Immature natural killer cell (primary cell): Measurements from ENCODE around the gene ANXA6. TPM values are rescaled to one million over a fixed set of nuclear protein-coding genes. Genes with fewer than 3 reads are reported as not detected.
A peak's percentile ranks its signal among the peaks of the same experiment; 100 is the strongest.

ENCODE experiments used
- DNase-seq, 3 donors: peaks; one replicate each; pipeline ENCODE4 v3.0.0; 2022; ENCODE audit warnings: mixed read lengths in 1 of 3
- H3K27ac Mint-ChIP-seq, 6 donors: one replicate each; pipeline ENCODE4 v1.8.0; 2020; ENCODE audit warnings: mixed read lengths in 6 of 6, mild to moderate bottlenecking in 5 of 6, inconsistent platforms in 4 of 6, moderate library complexity in 3 of 6
- H3K27me3 Mint-ChIP-seq, 3 donors: one replicate each; pipeline ENCODE4 v1.8.0; 2020 to 2021; ENCODE audit warnings: low read depth in 3 of 3, mild to moderate bottlenecking in 3 of 3, mixed read lengths in 3 of 3, moderate library complexity in 3 of 3, inconsistent platforms in 1 of 3
- H3K36me3 Mint-ChIP-seq, 3 donors: one replicate each; pipeline ENCODE4 v1.8.0; 2020; ENCODE audit warnings: mixed read lengths in 3 of 3, inconsistent platforms in 2 of 3, mild to moderate bottlenecking in 2 of 3
- H3K4me1 Mint-ChIP-seq, 2 donors: one replicate each; pipeline ENCODE4 v1.8.0; 2020; ENCODE audit warnings: inconsistent platforms in 2 of 2, mild to moderate bottlenecking in 2 of 2, mixed read lengths in 2 of 2, moderate library complexity in 1 of 2
- H3K4me3 Mint-ChIP-seq, 5 donors: one replicate each; pipeline ENCODE4 v1.8.0; 2020; ENCODE audit warnings: mild to moderate bottlenecking in 5 of 5, mixed read lengths in 5 of 5, inconsistent platforms in 3 of 5, moderate library complexity in 3 of 5
- H3K9me3 Mint-ChIP-seq, 6 donors: one replicate each; pipeline ENCODE4 v1.8.0; 2020; ENCODE audit warnings: mild to moderate bottlenecking in 6 of 6, mixed read lengths in 6 of 6, inconsistent platforms in 4 of 6, moderate library complexity in 3 of 6
- polyA plus RNA-seq, 3 donors: library from polyadenylated mRNA; unstranded; fragments of 300-500 nt; fragmentation: Illumina TruSeq; gene quantifications; one replicate each; pipeline ENCODE4 v1.2.3, GENCODE V29; 2021

Gene ANXA6
- polyA plus RNA-seq, 3 donors from 2014 or later: 313 to 679 (median 395) TPM

DNA sequence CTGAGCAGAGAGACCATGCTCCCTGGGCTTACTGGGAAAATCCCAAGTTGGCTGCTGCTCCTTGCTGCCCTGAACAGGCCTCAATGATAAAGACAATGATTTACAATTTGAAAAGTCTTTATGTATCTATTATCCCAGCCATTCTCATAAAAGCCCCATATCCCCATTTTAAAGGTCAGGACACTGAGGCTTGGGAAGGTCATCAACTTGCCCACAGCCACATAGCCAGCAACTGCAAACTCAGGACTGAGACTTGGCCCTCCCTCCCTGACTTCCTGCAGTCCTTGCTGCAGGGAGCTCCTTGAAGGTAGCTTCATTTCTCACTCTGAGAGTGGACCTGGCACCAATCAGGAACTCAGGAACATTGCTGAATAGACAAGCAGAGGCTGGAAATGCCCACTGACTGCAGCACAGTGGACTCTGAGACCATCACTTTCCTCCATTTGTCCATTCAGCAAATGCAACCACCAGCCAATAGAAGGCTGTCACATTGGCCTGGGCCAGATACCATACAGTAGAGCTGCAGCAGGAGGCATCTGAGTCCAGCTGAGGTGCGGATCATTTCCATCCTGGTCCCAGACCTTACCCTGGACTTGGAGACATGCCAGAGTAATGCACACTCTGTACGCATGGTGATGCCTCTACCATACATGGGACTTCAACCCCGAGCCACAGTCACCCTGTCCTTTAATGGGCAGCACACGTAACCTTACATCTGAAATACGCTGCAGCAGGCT, 95.0 kb downstream of the ANXA6 start:
- Mint-ChIP-seq H3K27ac (no peak overlapping the region), H3K4me1 (peaks cover 31 to 50% of the 10 kb centered on the region in 2 donors), H3K4me3 (no peak overlapping the region), H3K27me3 (peaks cover 6 to 22% (median 14%) of the 10 kb centered on the region in 3 donors), H3K36me3 (peaks cover 7 to 23% (median 18%) of the 10 kb centered on the region in 3 donors), H3K9me3 (peaks cover 0 to 1% (median 0%) of the 10 kb centered on the region in 6 donors)
- DNase-seq: no peak

DNA sequence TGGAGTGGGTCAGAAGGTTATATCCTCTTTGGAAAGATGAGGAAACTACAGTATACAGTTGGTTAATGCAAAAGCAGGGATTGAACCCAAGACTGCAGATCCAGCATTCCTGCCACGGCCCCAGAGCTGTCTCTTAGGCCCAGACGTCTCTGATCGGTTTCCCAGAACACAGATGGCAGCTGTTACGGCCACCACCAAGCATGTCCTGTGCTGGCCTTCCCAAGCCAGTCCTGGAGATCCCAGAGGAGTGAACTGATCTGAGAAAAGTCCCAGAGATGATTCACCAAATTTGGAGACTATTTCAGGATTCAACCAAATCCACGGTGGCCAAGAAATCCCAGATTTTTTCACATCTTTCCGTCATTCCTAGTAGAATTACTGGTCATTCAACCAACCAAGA, 96.8 kb downstream of the ANXA6 start:
- Mint-ChIP-seq H3K36me3 (peaks cover 6 to 27% (median 18%) of the 10 kb centered on the region in 3 donors), H3K27me3 (peaks cover 8 to 22% (median 18%) of the 10 kb centered on the region in 3 donors), H3K4me3 (no peak overlapping the region), H3K4me1 (peaks cover 16 to 32% of the 10 kb centered on the region in 2 donors), H3K9me3 (peaks cover 0 to 1% (median 0%) of the 10 kb centered on the region in 6 donors), H3K27ac (peak overlapping the region in 4 of 6 donors; percentile 10 to 81 (median 35))
- no peak for DNase-seq

DNA sequence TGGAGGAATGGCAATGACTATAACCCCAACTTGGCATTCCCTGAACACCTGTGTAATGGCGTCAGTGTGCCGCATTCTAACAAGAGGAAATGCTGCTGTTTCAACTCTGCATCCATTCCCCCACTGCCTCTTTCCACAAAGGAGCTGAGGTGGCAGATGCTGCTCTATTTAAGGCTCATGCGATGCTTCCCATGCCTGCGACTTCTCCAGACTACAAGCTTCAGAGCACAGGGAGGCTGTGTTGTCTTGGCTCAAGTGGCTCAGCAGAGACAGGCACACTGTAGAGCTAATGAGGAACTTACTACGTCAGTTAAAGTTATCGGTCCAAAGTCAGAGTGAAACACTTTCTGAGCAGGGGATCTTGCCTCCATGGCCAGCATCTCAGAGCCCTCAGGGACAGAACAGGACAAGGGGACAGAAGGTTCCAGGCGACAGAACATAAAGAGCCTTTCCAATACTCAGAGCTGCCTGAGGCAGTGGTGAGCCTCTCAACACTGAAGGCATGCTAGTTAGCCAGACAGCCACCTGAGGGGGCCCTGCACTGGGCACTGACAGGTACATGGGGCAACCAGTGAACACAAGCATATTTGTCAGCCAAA, 98.6 kb downstream of the ANXA6 start:
- no peak for DNase-seq
- peaks cover 3 to 30% (median 18%) of the 10 kb centered on the region in 3 donors for H3K36me3 Mint-ChIP-seq
- peaks cover 10 to 23% of the 10 kb centered on the region in 2 donors for H3K4me1 Mint-ChIP-seq
- no peak overlapping the region for H3K4me3 Mint-ChIP-seq
- H3K9me3 Mint-ChIP-seq: no peaks in the 10 kb centered on the region
- H3K27me3 Mint-ChIP-seq: peaks cover 11 to 25% (median 16%) of the 10 kb centered on the region in 3 donors
- peak overlapping the region in 5 of 6 donors; percentile 67 to 92 (median 81) for H3K27ac Mint-ChIP-seq

DNA sequence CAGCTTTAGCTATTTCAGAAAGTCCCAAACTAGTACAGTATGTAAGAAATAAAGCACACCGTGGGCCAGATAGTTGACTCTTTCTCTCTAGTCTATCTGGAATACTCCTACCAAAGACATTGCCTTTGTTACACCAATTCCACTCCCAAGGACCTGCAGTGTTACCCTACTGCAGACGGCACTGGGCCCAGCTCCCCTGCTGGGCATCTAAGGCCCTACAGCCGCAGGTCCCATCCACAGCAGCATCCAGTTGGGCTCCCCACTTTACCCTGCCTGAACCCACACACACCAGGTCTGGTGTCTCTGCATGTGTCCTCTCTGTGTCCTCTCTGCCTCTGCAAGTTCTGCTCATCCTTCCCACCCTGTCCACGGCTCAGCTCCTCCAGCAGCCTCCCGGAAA, 99.3 kb downstream of the ANXA6 start:
- Mint-ChIP-seq H3K27me3 (peaks cover 11 to 25% (median 16%) of the 10 kb centered on the region in 3 donors), H3K4me3 (no peak overlapping the region), H3K36me3 (peaks cover 3 to 34% (median 21%) of the 10 kb centered on the region in 3 donors), H3K4me1 (peaks cover 10 to 20% of the 10 kb centered on the region in 2 donors), H3K27ac (peak overlapping the region in 3 of 6 donors; percentile 19 to 87 (median 31)), H3K9me3 (no peaks in the 10 kb centered on the region)
- DNase-seq: no peak

DNA sequence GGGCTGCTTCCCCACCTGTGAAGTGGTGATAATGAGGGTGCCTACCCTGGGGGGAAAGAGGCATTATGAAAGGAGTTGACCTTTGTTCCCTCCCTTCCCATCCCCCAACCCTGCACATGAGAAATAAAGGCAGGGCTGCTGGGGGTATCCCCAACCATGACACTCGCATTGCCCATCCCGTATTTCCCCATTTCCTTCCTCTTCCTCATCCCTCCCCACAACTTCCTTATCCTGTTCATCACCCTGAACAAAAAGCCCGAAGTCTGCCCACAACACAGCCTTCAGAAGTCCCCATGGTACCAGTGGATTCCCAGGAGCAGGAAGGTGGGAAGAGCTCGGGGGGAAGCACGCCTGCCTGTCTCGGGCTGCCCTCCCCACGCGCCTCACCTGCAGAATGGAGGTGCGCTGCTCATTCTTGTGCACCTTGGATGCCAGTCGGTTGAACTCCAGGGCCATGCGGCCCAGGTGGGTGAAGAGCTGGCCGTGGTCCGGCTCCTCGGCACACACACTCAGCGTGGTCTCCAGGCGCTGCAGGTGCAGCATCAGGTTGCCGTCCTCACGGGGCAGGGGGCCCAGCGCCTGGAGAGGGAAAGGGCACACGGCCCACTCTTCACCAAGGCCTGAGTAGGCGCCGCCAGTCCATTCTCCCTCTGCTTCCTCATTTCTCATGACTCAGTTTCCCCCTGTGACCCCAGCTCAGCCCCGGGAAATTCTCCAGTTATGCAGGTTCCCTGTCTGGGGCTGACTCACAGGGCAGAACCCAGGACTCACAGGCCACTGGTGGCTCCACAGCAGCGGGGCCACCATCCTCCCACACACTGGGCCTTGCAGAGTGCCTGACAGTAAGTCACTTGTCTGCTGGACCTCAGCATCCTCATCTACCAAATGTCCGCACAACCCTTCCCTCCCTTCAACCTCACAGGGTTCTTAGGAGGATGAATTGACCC, 100.9 kb downstream of the ANXA6 start:
- peaks cover 1 to 34% (median 20%) of the 10 kb centered on the region in 3 donors for H3K36me3 Mint-ChIP-seq
- peaks cover 16 to 23% (median 20%) of the 10 kb centered on the region in 3 donors for H3K27me3 Mint-ChIP-seq
- DNase-seq: no peak
- no peaks in the 10 kb centered on the region for H3K9me3 Mint-ChIP-seq
- H3K4me3 Mint-ChIP-seq: no peak overlapping the region
- peaks cover 14 to 29% of the 10 kb centered on the region in 2 donors for H3K4me1 Mint-ChIP-seq
- H3K27ac Mint-ChIP-seq: peak overlapping the region in 1 of 6 donors; percentile 37

DNA sequence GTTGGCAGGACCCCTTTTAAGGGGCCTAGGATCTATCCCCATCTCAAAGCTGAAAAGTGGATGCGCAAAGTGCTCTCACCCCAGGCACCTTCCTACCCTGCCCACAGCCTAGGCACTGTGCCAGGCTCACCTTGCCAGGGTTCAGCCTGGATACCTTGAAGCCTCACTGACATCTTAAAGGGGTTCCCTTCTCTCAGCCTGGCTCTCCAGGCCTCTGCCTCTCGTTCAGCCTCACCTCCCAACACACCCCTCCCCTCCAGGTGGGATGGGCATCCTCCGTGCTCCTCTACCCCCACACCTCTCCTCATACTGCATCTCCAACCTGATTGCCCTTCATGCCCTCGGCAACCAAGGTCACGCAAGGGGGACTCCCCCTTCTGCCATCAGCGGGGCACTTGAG, 102.2 kb downstream of the ANXA6 start:
- Mint-ChIP-seq H3K4me1 (peaks cover 13 to 30% of the 10 kb centered on the region in 2 donors), H3K4me3 (no peak overlapping the region), H3K27me3 (peaks cover 16 to 18% (median 18%) of the 10 kb centered on the region in 3 donors), H3K9me3 (no peaks in the 10 kb centered on the region), H3K27ac (peak overlapping the region in 1 of 6 donors; percentile 52), H3K36me3 (peaks cover 0 to 35% (median 17%) of the 10 kb centered on the region in 3 donors)
- no peak for DNase-seq

DNA sequence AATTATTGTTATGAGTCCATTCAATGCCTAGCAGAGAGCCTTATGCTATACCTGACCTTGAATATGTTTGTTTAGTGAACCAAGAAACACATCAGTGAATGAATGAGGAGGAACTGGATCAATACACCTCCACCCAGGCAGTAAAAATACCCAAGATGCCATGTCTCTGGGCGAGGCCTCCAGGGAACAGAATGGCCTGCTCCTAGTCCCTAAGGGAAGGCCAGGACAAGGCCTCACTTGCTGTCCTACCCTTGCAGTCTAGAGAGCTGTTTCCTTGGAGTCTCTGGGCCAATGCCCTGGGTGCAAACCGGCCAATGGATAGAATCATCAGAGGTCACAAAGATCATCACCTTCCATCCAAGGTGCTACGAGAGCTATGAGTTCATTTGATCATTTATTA, 102.9 kb downstream of the ANXA6 start:
- peaks cover 15 to 16% (median 16%) of the 10 kb centered on the region in 3 donors for H3K27me3 Mint-ChIP-seq
- H3K9me3 Mint-ChIP-seq: no peaks in the 10 kb centered on the region
- no peak for DNase-seq
- H3K4me3 Mint-ChIP-seq: no peak overlapping the region
- peak overlapping the region in 1 of 6 donors; percentile 20 for H3K27ac Mint-ChIP-seq
- peaks cover 9 to 24% of the 10 kb centered on the region in 2 donors for H3K4me1 Mint-ChIP-seq
- peaks cover 0 to 33% (median 15%) of the 10 kb centered on the region in 3 donors for H3K36me3 Mint-ChIP-seq

DNA sequence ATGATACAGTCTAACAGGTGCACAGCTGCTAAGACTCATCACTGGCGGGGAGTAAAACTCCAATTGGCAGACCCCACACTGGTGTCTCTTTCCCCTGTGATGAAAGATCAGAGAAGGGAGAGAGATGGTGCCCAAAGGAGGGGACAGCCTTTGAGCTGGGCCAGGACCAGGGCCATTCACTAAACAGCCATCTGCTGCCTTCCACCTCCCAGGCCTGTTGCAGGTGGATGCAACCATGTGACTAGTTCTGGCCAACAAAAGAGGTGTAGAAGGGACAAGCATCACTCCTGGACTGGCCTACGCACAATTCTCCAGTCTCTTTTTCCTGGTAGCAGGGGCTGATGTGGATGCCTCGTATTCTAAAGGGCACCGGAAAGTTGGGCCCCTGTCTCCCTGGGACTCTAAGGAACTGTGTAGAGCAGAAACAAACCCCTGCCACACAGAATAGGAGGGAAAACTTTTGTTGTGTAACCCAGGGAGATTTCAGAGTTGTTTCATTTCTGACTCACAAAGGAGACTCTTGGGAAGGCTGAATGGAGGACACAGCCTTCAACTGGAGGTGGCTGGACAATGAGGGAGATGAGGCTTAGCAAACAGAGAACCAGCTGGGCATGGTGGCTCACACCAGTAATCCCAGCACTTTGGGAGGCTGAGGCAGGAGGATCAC, 103.7 kb downstream of the ANXA6 start:
- Mint-ChIP-seq H3K9me3 (no peaks in the 10 kb centered on the region), H3K4me3 (no peak overlapping the region), H3K36me3 (peaks cover 0 to 30% (median 7%) of the 10 kb centered on the region in 3 donors), H3K4me1 (peaks cover 4 to 16% of the 10 kb centered on the region in 2 donors), H3K27me3 (peaks cover 8 to 10% (median 8%) of the 10 kb centered on the region in 3 donors), H3K27ac (peak overlapping the region; percentile 9 to 64 (median 20))
- DNase-seq: no peak

DNA sequence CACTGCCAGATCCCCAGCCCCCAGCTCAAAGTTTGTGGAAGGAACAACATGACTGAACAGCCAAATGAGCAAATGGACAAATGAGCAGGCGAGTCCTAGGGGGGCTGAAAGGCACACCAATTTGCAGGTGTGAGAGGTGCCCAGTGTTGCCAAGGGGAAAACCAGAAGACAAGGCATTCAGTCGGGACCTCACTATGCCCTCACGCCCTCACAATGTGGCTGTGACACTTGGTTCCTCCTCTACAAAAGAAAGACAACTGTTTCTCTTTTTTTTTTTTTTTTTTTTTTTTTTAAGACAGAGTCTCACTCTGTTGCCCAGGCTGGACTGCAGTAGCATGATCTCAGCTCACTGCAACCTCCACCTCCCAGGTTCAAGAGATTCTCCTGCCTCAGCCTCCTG, 104.7 kb downstream of the ANXA6 start:
- H3K27ac Mint-ChIP-seq: peak overlapping the region in 4 of 6 donors; percentile 13 to 62 (median 38)
- peaks cover 4 to 20% of the 10 kb centered on the region in 2 donors for H3K4me1 Mint-ChIP-seq
- no peaks in the 10 kb centered on the region for H3K9me3 Mint-ChIP-seq
- H3K27me3 Mint-ChIP-seq: peaks cover 3 to 10% (median 8%) of the 10 kb centered on the region in 3 donors
- no peak for DNase-seq
- no peak overlapping the region for H3K4me3 Mint-ChIP-seq
- H3K36me3 Mint-ChIP-seq: peaks cover 7 to 39% (median 12%) of the 10 kb centered on the region in 3 donors

DNA sequence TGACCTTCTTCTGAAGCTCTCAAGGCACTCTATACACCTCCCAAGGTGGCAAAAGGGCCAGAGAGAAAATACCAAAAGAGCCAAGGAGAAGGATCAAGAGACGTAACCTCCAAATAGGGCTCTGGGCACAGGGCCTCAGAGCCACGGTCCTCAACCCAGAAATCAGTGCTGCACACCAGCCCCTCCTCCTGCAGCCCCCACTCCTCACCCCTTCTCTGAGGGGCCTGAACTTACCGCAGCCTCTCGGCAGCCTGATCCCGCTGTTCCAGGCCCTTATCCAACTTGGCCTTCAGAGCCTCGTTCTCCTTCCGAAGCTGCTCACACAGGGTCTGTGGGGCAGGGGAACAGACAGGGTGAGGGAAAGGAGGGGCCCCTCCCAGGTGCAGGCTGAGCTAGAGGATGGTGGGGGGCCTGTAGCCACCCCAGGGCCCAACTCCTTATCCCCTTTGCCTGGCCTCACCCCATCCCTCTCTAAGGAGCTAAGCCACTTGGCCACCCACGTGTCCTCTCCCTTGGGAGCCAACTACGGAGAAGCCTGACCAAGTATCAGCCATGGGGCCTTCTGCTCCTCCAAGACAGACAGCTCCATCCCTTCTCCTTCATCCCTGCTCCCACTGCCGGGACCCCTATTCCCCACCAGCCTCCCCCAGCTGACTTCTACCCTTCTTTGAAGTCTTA, 105.5 kb downstream of the ANXA6 start:
- Mint-ChIP-seq H3K4me1 (peaks cover 4 to 22% of the 10 kb centered on the region in 2 donors), H3K36me3 (peaks cover 8 to 42% (median 14%) of the 10 kb centered on the region in 3 donors), H3K27ac (peak overlapping the region in 5 of 6 donors; percentile 15 to 75 (median 51)), H3K27me3 (peaks cover 3 to 13% (median 6%) of the 10 kb centered on the region in 3 donors), H3K4me3 (no peak overlapping the region), H3K9me3 (no peaks in the 10 kb centered on the region)
- DNase-seq: no peak

DNA sequence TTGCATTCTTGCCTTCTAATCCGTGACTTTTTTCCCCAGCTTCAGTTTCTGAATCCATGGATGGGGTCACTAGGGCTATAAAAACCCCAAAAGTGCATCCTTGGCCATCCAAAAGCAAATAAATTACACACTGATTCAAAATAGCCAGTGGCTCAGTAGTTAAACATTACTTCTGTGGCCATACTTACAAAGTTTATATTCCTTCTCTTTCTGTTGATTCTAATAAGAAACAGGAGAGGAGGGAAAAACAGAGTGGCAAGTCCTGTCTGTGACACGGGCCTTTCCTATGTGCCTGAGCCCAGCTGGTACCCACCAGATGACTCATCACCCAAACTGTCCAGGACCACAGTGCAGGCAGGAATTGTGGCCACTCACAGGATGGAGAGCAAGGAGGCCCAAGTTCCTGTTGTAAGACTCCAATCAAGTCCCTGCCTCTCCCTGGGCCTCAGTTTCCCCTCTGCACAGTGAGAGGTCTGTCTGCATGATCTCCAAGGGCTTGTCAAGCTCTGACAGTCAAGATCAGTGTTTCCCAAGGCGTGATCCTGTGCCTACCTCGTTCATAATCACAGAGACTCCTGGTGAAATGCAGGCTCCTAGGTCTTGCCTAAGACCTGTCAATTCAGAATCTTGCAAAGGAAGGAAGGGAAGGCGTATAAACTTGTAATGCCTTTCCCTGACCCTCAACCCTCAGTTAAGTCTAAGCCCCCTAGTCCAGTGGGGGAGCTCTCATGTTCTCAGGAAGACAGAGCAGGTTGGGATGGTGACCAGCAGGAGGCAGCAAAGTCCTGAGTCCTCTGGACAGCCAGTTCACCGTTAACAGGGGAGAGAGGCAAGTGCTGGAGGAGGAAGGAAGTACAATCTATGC, 106.3 kb downstream of the ANXA6 start:
- H3K4me1 Mint-ChIP-seq: peaks cover 4 to 22% of the 10 kb centered on the region in 2 donors
- peaks cover 3 to 11% (median 4%) of the 10 kb centered on the region in 3 donors for H3K27me3 Mint-ChIP-seq
- H3K27ac Mint-ChIP-seq: peak overlapping the region in 5 of 6 donors; percentile 4 to 75 (median 51)
- no peak overlapping the region for H3K4me3 Mint-ChIP-seq
- DNase-seq: peak; percentile 65 to 70 (median 68)
- H3K9me3 Mint-ChIP-seq: no peaks in the 10 kb centered on the region
- peaks cover 8 to 44% (median 17%) of the 10 kb centered on the region in 3 donors for H3K36me3 Mint-ChIP-seq
